Measurements from ENCODE around the gene GNB1.

DNA sequence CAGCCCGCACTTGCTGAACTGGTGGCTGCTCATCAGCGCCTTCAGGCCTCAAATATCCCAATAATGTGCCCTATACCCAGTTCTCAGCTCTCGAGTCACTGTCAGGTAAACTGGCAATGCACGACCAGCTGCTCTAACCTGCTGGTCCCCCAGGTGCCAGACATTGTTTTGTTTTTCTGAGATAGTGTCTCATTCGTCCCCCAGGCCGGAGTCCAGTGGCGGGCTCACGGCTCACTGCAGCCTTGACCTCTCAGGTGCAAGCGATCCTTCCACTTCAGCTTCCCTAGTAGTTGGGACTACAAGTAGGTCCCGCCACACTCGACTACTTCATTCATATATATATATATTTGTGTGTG lies 111.6 kb downstream of the GNB1 start:
- TF ChIP-seq CTCF (IDR thresholded peaks at IDR 0.05; ENCODE audit: poor library complexity): no peak
- no peak for TF ChIP-seq EZH2phosphoT487 (IDR thresholded peaks at IDR 0.05; ENCODE audit: low read depth, severe bottlenecking, unreplicated experiment)
- no peak for TF ChIP-seq EZH2 (IDR thresholded peaks at IDR 0.05; ENCODE audit: borderline replicate concordance)
